GM12873 (cell line): ENCODE measurements around the gene EXOC6B.

Source experiments
- TF ChIP-seq, protein P1 (sequence below): IDR thresholded peaks from 2 replicates; pipeline ENCODE4 v1.5.1; 2012; ENCODE audit warnings: low read depth, mild to moderate bottlenecking, moderate library complexity, low read length, control low read depth; ENCODE audit not compliant: insufficient read depth; ENCODE audit errors: missing control alignments

EXOC6B gene

DNA sequence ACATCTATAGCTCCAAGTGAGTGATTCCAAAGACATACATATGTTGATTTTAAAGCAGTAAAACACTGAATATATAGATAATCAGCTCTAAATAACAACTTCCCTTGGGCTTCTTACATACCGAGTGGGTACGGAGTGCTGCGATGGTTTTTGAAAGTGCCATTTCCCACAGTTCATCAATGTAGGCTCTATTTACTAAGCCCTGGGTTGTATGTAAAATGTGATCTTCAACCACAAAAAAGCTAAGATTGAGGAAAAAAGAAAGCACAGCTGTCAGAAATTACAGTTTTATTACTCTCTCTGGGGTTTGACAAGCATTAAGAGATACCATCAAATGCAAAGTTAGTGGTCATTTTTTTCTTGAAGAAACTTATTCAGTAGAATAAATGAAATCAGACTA, 312.8 kb downstream of the EXOC6B start:
- TF ChIP-seq, protein P1, sequence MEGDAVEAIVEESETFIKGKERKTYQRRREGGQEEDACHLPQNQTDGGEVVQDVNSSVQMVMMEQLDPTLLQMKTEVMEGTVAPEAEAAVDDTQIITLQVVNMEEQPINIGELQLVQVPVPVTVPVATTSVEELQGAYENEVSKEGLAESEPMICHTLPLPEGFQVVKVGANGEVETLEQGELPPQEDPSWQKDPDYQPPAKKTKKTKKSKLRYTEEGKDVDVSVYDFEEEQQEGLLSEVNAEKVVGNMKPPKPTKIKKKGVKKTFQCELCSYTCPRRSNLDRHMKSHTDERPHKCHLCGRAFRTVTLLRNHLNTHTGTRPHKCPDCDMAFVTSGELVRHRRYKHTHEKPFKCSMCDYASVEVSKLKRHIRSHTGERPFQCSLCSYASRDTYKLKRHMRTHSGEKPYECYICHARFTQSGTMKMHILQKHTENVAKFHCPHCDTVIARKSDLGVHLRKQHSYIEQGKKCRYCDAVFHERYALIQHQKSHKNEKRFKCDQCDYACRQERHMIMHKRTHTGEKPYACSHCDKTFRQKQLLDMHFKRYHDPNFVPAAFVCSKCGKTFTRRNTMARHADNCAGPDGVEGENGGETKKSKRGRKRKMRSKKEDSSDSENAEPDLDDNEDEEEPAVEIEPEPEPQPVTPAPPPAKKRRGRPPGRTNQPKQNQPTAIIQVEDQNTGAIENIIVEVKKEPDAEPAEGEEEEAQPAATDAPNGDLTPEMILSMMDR, result no peak

DNA sequence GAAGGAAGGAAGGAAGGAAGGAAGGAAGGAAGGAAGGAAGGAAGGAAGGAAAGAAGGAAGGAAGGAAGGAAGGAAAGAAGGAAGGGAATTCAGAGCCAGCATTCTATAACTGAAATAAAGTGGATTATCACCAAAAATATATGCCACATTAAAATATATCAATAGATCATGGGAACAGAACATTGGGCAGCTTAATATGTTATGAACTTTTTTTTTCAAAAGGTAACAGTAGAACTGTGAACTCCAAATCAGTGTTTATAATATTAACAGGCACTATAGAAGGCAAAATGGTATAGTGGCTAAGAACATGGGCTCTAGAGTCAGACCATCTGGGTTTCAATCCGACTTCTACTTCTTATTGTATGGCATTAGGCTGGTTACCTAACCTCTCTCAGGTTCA, 313.5 kb downstream of the EXOC6B start:
- TF ChIP-seq, protein P1, result no peak

DNA sequence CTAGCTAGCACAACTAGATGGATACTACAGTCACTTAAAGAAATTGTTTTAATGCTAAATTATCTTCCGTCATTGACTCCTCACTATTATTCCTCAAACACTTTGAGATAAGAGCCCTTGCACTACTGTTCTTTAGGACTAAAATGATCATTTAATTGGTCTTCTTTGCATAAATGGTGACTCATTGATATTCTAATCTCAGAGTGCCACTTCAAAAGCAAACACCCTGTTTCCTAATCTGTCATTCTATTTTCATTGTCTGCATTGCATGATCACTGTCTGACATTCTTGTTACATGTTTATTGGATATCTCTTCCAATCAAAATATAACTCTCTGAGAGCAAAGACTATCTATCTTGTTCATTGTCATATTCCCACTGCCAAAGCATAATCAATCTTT, 313.9 kb downstream of the EXOC6B start:
- TF ChIP-seq, protein P1, result no peak

DNA sequence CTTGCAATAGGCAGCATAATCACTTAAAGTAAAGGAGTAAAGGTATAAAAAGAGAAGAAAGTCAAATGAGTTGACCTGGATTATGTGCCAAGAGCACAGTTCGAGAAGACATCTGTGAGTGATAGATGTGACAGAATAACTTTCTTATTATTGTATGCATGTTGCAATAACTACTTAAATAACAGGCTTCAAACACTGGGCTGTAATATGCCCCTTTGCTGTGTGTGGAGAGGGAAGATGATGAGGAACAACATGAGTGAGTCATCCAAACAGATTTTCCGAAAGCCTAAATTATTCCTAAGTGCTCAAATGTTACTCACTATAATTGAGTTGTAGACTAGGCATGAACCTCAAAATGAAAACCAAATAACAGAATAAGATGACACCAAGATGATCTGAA, 328.1 kb downstream of the EXOC6B start:
- TF ChIP-seq, protein P1, result no peak

DNA sequence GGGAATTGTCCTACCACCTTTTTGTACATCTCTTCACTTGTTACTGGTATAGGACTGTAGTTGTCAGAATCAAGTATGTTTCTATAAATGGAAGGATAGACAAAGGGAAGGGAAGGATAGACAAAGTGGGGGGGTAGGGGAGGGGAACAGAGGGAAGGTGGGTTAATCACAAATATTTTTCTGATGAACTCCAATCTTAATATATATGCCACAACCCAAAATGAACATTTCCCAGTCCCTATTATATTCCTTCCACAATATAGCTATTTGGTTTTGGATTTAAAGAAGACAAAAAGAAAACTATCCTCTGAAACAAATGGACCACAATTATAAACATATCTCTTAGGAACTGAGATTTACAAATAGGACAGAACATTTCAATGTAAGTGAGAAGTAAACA, 329.4 kb downstream of the EXOC6B start:
- TF ChIP-seq, protein P1, result no peak

DNA sequence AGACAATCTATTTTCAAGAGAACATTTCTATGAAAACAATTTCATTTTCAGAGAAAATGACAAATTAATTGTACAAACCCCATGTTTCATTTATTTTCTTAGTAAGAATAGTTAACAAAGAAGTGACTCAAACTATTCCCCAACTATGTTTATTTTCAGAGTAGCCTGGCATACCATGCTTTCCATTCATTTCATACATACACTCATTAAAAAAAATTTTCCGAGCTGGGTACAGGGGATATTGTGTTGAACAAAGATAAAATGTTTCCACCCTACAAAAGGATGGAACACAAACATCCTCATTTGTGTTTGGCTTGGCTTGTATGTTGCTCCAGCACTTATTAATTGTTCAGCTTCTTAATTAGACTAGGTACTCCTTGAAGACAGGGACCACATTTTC, 331.4 kb downstream of the EXOC6B start:
- TF ChIP-seq, protein P1, result no peak

DNA sequence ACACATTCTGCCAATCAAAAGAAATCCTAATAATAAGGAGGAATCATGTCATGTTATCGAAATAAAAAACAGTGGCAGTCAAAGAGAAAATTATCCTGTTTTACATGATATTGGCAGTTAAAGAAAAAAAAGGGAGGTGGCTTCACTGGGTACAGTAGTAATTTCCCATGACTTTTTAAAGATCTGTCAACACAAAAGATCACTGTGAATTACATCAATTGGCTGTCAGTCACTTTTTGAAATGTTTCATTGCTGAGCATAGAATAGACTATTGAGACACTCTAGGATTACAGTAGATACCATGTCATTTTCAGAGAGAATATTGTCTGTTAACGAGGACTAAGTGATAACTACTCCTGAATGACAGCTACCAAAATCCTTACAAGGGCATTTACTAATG, 342.5 kb downstream of the EXOC6B start:
- TF ChIP-seq, protein P1, result no peak
